Measurements from ENCODE around the gene ABLIM1.

Gene ABLIM1

GRCh38 chr10:114604357-114605130 lies 53.5 kb downstream of the ABLIM1 start:
- Histone ChIP-seq H2AK5ac (ENCODE audit: low read length, severe bottlenecking) (no peak overlapping the region), H3K14ac (ENCODE audit: low read length in 2 of 2) (no peak overlapping the region), H3K18ac (ENCODE audit: low read depth in 1 of 2, low read length in 2 of 2) (no peak overlapping the region), H2BK120ac (ENCODE audit: low read depth, low read length) (no peak overlapping the region), H3K36me3 (ENCODE audit: control insufficient read depth in 1 of 2, insufficient read depth in 2 of 2, low read depth in 1 of 2, low read length in 2 of 2) (peaks cover 0 to 13% of the 10 kb centered on the region in 2 experiments), H3K79me1 (replicated peaks; ENCODE audit: low read length, poor library complexity, severe bottlenecking) (peaks cover 18% of the 10 kb centered on the region), H2BK15ac (ENCODE audit: low read depth, poor library complexity, severe bottlenecking) (no peak overlapping the region), H3K4me2 (ENCODE audit: low read length, poor library complexity, severe bottlenecking) (no peak overlapping the region), H3K4ac (ENCODE audit: low read depth in 1 of 2, low read length in 2 of 2) (no peak overlapping the region), H3K23ac (ENCODE audit: low read length in 2 of 2) (no peak overlapping the region), H3K27me3 (ENCODE audit: control insufficient read depth in 1 of 2, insufficient read depth in 1 of 2, low read length in 2 of 2) (no peaks in the 10 kb centered on the region), H2BK12ac (ENCODE audit: low read length in 2 of 2) (no peak overlapping the region), H3K4me1 (ENCODE audit: control insufficient read depth, insufficient read depth, low read depth, low read length) (peaks cover 10% of the 10 kb centered on the region), H3K9ac (ENCODE audit: low read length) (no peak overlapping the region), H2AFZ (ENCODE audit: low read depth, low read length) (no peak overlapping the region), H4K8ac (ENCODE audit: low read length) (no peak overlapping the region), H2BK5ac (ENCODE audit: low read depth, low read length, poor library complexity, severe bottlenecking) (no peak overlapping the region), H3K27ac (ENCODE audit: low read length, poor library complexity, severe bottlenecking) (peak overlapping the region; percentile 4), H4K91ac (ENCODE audit: low read length) (no peak overlapping the region), H3K9me3 (ENCODE audit: control insufficient read depth, low read length) (no peaks in the 10 kb centered on the region), H3K4me3 (ENCODE audit: insufficient read depth in 1 of 2, low read depth in 1 of 2, low read length in 2 of 2) (no peak overlapping the region)
- 94% methylated on average over 4 of the region's 5 CpGs for WGBS
- no peak for DNase-seq

GRCh38 chr10:114603948-114604347 lies 54.1 kb downstream of the ABLIM1 start:
- H3K36me3 ChIP-seq (ENCODE audit: control insufficient read depth in 1 of 2, insufficient read depth in 2 of 2, low read depth in 1 of 2, low read length in 2 of 2): peaks cover 0 to 13% of the 10 kb centered on the region in 2 experiments
- H3K14ac ChIP-seq (ENCODE audit: low read length in 2 of 2): no peak overlapping the region
- no peak overlapping the region for H4K91ac ChIP-seq (ENCODE audit: low read length)
- H2AK5ac ChIP-seq (ENCODE audit: low read length, severe bottlenecking): no peak overlapping the region
- H2BK12ac ChIP-seq (ENCODE audit: low read length in 2 of 2): no peak overlapping the region
- H3K4me2 ChIP-seq (ENCODE audit: low read length, poor library complexity, severe bottlenecking): no peak overlapping the region
- H2BK5ac ChIP-seq (ENCODE audit: low read depth, low read length, poor library complexity, severe bottlenecking): no peak overlapping the region
- no peaks in the 10 kb centered on the region for H3K9me3 ChIP-seq (ENCODE audit: control insufficient read depth, low read length)
- WGBS: 36% methylated on average over 1 of the region's 2 CpGs
- H2BK15ac ChIP-seq (ENCODE audit: low read depth, poor library complexity, severe bottlenecking): no peak overlapping the region
- H3K27me3 ChIP-seq (ENCODE audit: control insufficient read depth in 1 of 2, insufficient read depth in 1 of 2, low read length in 2 of 2): no peaks in the 10 kb centered on the region
- peaks cover 10% of the 10 kb centered on the region for H3K4me1 ChIP-seq (ENCODE audit: control insufficient read depth, insufficient read depth, low read depth, low read length)
- H2AFZ ChIP-seq (ENCODE audit: low read depth, low read length): no peak overlapping the region
- H3K4ac ChIP-seq (ENCODE audit: low read depth in 1 of 2, low read length in 2 of 2): no peak overlapping the region
- H3K79me1 ChIP-seq (replicated peaks; ENCODE audit: low read length, poor library complexity, severe bottlenecking): peaks cover 18% of the 10 kb centered on the region
- no peak overlapping the region for H3K9ac ChIP-seq (ENCODE audit: low read length)
- no peak overlapping the region for H3K4me3 ChIP-seq (ENCODE audit: insufficient read depth in 1 of 2, low read depth in 1 of 2, low read length in 2 of 2)
- no peak overlapping the region for H3K27ac ChIP-seq (ENCODE audit: low read length, poor library complexity, severe bottlenecking)
- no peak overlapping the region for H3K23ac ChIP-seq (ENCODE audit: low read length in 2 of 2)
- DNase-seq: peak; percentile 28
- no peak overlapping the region for H3K18ac ChIP-seq (ENCODE audit: low read depth in 1 of 2, low read length in 2 of 2)
- H2BK120ac ChIP-seq (ENCODE audit: low read depth, low read length): no peak overlapping the region
- no peak overlapping the region for H4K8ac ChIP-seq (ENCODE audit: low read length)

- H3K27me3 ChIP-seq (ENCODE audit: control insufficient read depth in 1 of 2, insufficient read depth in 1 of 2, low read length in 2 of 2): no peaks in the 10 kb centered on the region
- no peak overlapping the region for H4K91ac ChIP-seq (ENCODE audit: low read length)
- H3K4me1 ChIP-seq (ENCODE audit: control insufficient read depth, insufficient read depth, low read depth, low read length): peaks cover 10% of the 10 kb centered on the region
- no peak overlapping the region for H4K8ac ChIP-seq (ENCODE audit: low read length)
- H3K23ac ChIP-seq (ENCODE audit: low read length in 2 of 2): no peak overlapping the region
- DNase-seq: no peak
- H3K4me2 ChIP-seq (ENCODE audit: low read length, poor library complexity, severe bottlenecking): no peak overlapping the region
- no peaks in the 10 kb centered on the region for H3K9me3 ChIP-seq (ENCODE audit: control insufficient read depth, low read length)
- no peak overlapping the region for H3K18ac ChIP-seq (ENCODE audit: low read depth in 1 of 2, low read length in 2 of 2)
- H2BK15ac ChIP-seq (ENCODE audit: low read depth, poor library complexity, severe bottlenecking): no peak overlapping the region
- peaks cover 16% of the 10 kb centered on the region for H3K79me1 ChIP-seq (replicated peaks; ENCODE audit: low read length, poor library complexity, severe bottlenecking)
- H3K4me3 ChIP-seq (ENCODE audit: insufficient read depth in 1 of 2, low read depth in 1 of 2, low read length in 2 of 2): no peak overlapping the region
- H3K36me3 ChIP-seq (ENCODE audit: control insufficient read depth in 1 of 2, insufficient read depth in 2 of 2, low read depth in 1 of 2, low read length in 2 of 2): peaks cover 0 to 13% of the 10 kb centered on the region in 2 experiments
- no peak overlapping the region for H2BK5ac ChIP-seq (ENCODE audit: low read depth, low read length, poor library complexity, severe bottlenecking)
- H2BK12ac ChIP-seq (ENCODE audit: low read length in 2 of 2): no peak overlapping the region
- no peak overlapping the region for H3K27ac ChIP-seq (ENCODE audit: low read length, poor library complexity, severe bottlenecking)
- H2AK5ac ChIP-seq (ENCODE audit: low read length, severe bottlenecking): no peak overlapping the region
- no peak overlapping the region for H3K4ac ChIP-seq (ENCODE audit: low read depth in 1 of 2, low read length in 2 of 2)
- 100% methylated on average over 1 of the region's 1 CpG for WGBS
- no peak overlapping the region for H2AFZ ChIP-seq (ENCODE audit: low read depth, low read length)
- H3K14ac ChIP-seq (ENCODE audit: low read length in 2 of 2): no peak overlapping the region
- no peak overlapping the region for H3K9ac ChIP-seq (ENCODE audit: low read length)
- no peak overlapping the region for H2BK120ac ChIP-seq (ENCODE audit: low read depth, low read length)
These were observed 54.8 kb downstream of the ABLIM1 start for GRCh38 chr10:114603303-114603702.

GRCh38 chr10:114600057-114600456 lies 58.0 kb downstream of the ABLIM1 start:
- Histone ChIP-seq H3K4ac (ENCODE audit: low read depth in 1 of 2, low read length in 2 of 2) (no peak overlapping the region), H3K4me2 (ENCODE audit: low read length, poor library complexity, severe bottlenecking) (no peak overlapping the region), H3K9ac (ENCODE audit: low read length) (no peak overlapping the region), H3K79me1 (replicated peaks; ENCODE audit: low read length, poor library complexity, severe bottlenecking) (peaks cover 14% of the 10 kb centered on the region), H3K9me3 (ENCODE audit: control insufficient read depth, low read length) (no peaks in the 10 kb centered on the region), H3K18ac (ENCODE audit: low read depth in 1 of 2, low read length in 2 of 2) (no peak overlapping the region), H2BK5ac (ENCODE audit: low read depth, low read length, poor library complexity, severe bottlenecking) (no peak overlapping the region), H2AFZ (ENCODE audit: low read depth, low read length) (no peak overlapping the region), H3K4me1 (ENCODE audit: control insufficient read depth, insufficient read depth, low read depth, low read length) (peaks cover 8% of the 10 kb centered on the region), H3K23ac (ENCODE audit: low read length in 2 of 2) (no peak overlapping the region), H2BK15ac (ENCODE audit: low read depth, poor library complexity, severe bottlenecking) (no peak overlapping the region), H2AK5ac (ENCODE audit: low read length, severe bottlenecking) (no peak overlapping the region), H3K27ac (ENCODE audit: low read length, poor library complexity, severe bottlenecking) (no peak overlapping the region), H4K91ac (ENCODE audit: low read length) (no peak overlapping the region), H2BK12ac (ENCODE audit: low read length in 2 of 2) (no peak overlapping the region), H3K4me3 (ENCODE audit: insufficient read depth in 1 of 2, low read depth in 1 of 2, low read length in 2 of 2) (no peak overlapping the region), H3K14ac (ENCODE audit: low read length in 2 of 2) (no peak overlapping the region), H3K27me3 (ENCODE audit: control insufficient read depth in 1 of 2, insufficient read depth in 1 of 2, low read length in 2 of 2) (no peaks in the 10 kb centered on the region), H2BK120ac (ENCODE audit: low read depth, low read length) (no peak overlapping the region), H3K36me3 (ENCODE audit: control insufficient read depth in 1 of 2, insufficient read depth in 2 of 2, low read depth in 1 of 2, low read length in 2 of 2) (peaks cover 0 to 13% of the 10 kb centered on the region in 2 experiments), H4K8ac (ENCODE audit: low read length) (no peak overlapping the region)
- 100% methylated on average over 3 of the region's 3 CpGs for WGBS
- DNase-seq: no peak

Measured in mesenchymal stem cell (in vitro differentiated cells and primary cell).